H1 (cell line): ENCODE results near the gene CDNF.
"Not testable (repeated sequence)": the region's sequence is repeated elsewhere in the genome, so short reads cannot be mapped to it uniquely, and the experiment has no call there.

Experiments
- JUN ChIP-seq: IDR thresholded peaks from 2 replicates; pipeline ENCODE4 v1.6.1; 2011; ENCODE audit warnings: low read depth, mild to moderate bottlenecking, improper control_type of control experiment, low read length
- NRF1 ChIP-seq: IDR thresholded peaks from 2 replicates; pipeline ENCODE4 v1.6.1; 2011; ENCODE audit warnings: mild to moderate bottlenecking, low read depth, low read length, improper control_type of control experiment
- SP1 ChIP-seq: IDR thresholded peaks from 2 replicates; pipeline ENCODE4 v1.6.1; 2011; ENCODE audit warnings: low read depth, low read length
- TCF12 ChIP-seq: IDR thresholded peaks from 2 replicates; pipeline ENCODE4 v1.6.1; 2011; ENCODE audit warnings: low read depth, mild to moderate bottlenecking, low read length
- TF ChIP-seq, protein P1 (sequence below), 3 experiments: IDR thresholded peaks; 1 replicate in 2 of 3; 2 replicates in 1 of 3; pipeline versions ENCODE4 v1.5.1 to v1.6.1; 2011; ENCODE audit warnings: low read length in 3 of 3, mild to moderate bottlenecking in 3 of 3, inconsistent platforms in 2 of 3, low read depth in 1 of 3, moderate library complexity in 1 of 3; ENCODE audit not compliant: insufficient read depth in 1 of 3; ENCODE audit errors: control extremely low read depth in 1 of 3

DNA sequence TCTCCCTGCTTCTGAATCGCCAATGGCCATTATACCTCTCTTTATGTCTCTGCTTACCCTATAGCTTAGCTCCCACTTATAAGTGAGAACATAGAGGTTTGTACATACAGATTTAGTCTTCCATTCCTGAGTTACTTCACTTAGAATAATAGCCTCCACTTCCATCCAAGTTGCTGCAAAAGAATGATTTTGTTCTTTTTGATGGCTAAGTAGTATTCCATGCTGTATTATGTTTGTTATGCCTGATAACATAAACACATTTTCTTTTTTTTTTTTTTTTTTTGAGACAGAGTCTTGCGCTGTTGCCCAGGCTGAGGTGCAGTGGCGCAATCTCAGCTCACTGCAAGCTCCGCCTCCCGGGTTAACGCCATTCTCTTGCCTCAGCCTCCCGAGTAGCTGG lies 21.1 kb downstream of the CDNF start:
- TF ChIP-seq NRF1, SP1, JUN, TCF12: not testable (repeated sequence)
- TF ChIP-seq, protein P1, sequence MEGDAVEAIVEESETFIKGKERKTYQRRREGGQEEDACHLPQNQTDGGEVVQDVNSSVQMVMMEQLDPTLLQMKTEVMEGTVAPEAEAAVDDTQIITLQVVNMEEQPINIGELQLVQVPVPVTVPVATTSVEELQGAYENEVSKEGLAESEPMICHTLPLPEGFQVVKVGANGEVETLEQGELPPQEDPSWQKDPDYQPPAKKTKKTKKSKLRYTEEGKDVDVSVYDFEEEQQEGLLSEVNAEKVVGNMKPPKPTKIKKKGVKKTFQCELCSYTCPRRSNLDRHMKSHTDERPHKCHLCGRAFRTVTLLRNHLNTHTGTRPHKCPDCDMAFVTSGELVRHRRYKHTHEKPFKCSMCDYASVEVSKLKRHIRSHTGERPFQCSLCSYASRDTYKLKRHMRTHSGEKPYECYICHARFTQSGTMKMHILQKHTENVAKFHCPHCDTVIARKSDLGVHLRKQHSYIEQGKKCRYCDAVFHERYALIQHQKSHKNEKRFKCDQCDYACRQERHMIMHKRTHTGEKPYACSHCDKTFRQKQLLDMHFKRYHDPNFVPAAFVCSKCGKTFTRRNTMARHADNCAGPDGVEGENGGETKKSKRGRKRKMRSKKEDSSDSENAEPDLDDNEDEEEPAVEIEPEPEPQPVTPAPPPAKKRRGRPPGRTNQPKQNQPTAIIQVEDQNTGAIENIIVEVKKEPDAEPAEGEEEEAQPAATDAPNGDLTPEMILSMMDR (IDR thresholded peaks at IDR 0.05; ENCODE audit: control extremely low read depth in 1 of 3, insufficient read depth in 1 of 3, low read depth in 1 of 3, low read length in 3 of 3): not testable (repeated sequence)
